GM12878 (cell line): ENCODE data around the gene C1R. TPM values are rescaled to one million over a fixed set of nuclear protein-coding genes. Genes with fewer than 3 reads are reported as not detected.
A peak's percentile ranks its signal among the peaks of the same experiment; 100 is the strongest.

Source experiments
- ASH2L ChIP-seq: fragments of 300-600, 200-600 bp; sonication (generic); IDR thresholded peaks from 2 replicates; pipeline ENCODE4 v1.6.1; 2017; ENCODE audit warnings: low read depth, mild to moderate bottlenecking, borderline replicate concordance
- BMI1 ChIP-seq: fragments of 450-650 bp; IDR thresholded peaks from 2 replicates; pipeline ENCODE4 v1.6.1; 2016; ENCODE audit warnings: mild to moderate bottlenecking, moderate library complexity, borderline replicate concordance
- CBFB ChIP-seq: IDR thresholded peaks from 2 replicates; pipeline ENCODE4 v1.6.1; 2016; ENCODE audit warnings: antibody characterized with exemption, low read depth
- FOS ChIP-seq: IDR thresholded peaks from 3 replicates; pipeline ENCODE4 v1.6.1; 2011; ENCODE audit warnings: borderline replicate concordance; ENCODE audit not compliant: insufficient read length; ENCODE audit errors: extremely low read depth
- GATAD2B ChIP-seq: fragments of 450-650 bp; conservative IDR thresholded peaks from 2 replicates; pipeline ENCODE4 v1.6.1; 2017; ENCODE audit warnings: low read depth, mild to moderate bottlenecking, moderate library complexity
- IKZF2 ChIP-seq, 2 experiments: fragments of 450-650 bp; IDR thresholded peaks; 2 replicates each; pipeline ENCODE4 v1.6.1; 2017; ENCODE audit warnings: mild to moderate bottlenecking in 2 of 2, moderate library complexity in 2 of 2
- KAT2A ChIP-seq: conservative IDR thresholded peaks from 2 replicates; pipeline ENCODE4 v1.6.1; 2011; ENCODE audit warnings: low read depth, low read length; ENCODE audit not compliant: control insufficient read depth
- MEF2B ChIP-seq: fragments of 450-650 bp; IDR thresholded peaks from 2 replicates; pipeline ENCODE4 v1.6.1; 2018; ENCODE audit warnings: mild to moderate bottlenecking, moderate library complexity; ENCODE audit not compliant: partially characterized antibody, poor library complexity, severe bottlenecking
- NR2C2 ChIP-seq: IDR thresholded peaks from 2 replicates; pipeline ENCODE4 v1.6.1; 2011; ENCODE audit warnings: borderline replicate concordance, low read depth; ENCODE audit not compliant: control insufficient read depth, insufficient read length
- POLR2AphosphoS5 ChIP-seq: IDR thresholded peaks from 2 replicates; pipeline ENCODE4 v1.6.1; 2011; ENCODE audit warnings: mild to moderate bottlenecking, low read length, inconsistent platforms
- RFX5 ChIP-seq: IDR thresholded peaks from 2 replicates; pipeline ENCODE4 v1.6.1; 2011; ENCODE audit warnings: low read depth, low read length, improper control_type of control experiment
- SMAD5 ChIP-seq: IDR thresholded peaks from 2 replicates; pipeline ENCODE4 v1.6.1; 2016; ENCODE audit warnings: antibody characterized with exemption, low read depth
- SREBF2 ChIP-seq: IDR thresholded peaks from 2 replicates; pipeline ENCODE4 v1.6.1; 2012; ENCODE audit warnings: mild to moderate bottlenecking, low read length
- TCF7 ChIP-seq: IDR thresholded peaks from 2 replicates; pipeline ENCODE4 v1.6.1; 2014; ENCODE audit warnings: antibody characterized with exemption, borderline replicate concordance
- polyA plus RNA-seq, 11 experiments: library from polyadenylated mRNA; depleted of rRNA in 4 of 11; unstranded in 6 of 11; stranded (reverse) in 5 of 11; fragments of >200 nt; fragmentation: Nextera tagmentation in 4 of 11; fragmentation: Illumina TruSeq in 1 of 11; extraction: Ambion mirVana in 4 of 11; extraction: Trizol in 1 of 11; gene quantifications; 1 replicate in 1 of 11; 2 replicates in 10 of 11; pipeline versions ENCODE4 v1.2.1 to v1.2.3, GENCODE V29; 2011 to 2016; ENCODE audit warnings: inconsistent platforms in 2 of 11, missing spikeins in 2 of 11, low read depth in 1 of 11
- total RNA-seq, 4 experiments: library from RNA; depleted of rRNA in 3 of 4; stranded (reverse); fragments of >200 nt in 3 of 4; fragmentation: Illumina TruSeq in 1 of 4; extraction: Trizol in 1 of 4; gene quantifications; 2 replicates each; pipeline versions ENCODE4 v1.2.1 to v1.2.3, GENCODE V29; 2013 to 2021
- TF ChIP-seq, protein P1 (sequence below): fragments of 450-650 bp; IDR thresholded peaks from 2 replicates; pipeline ENCODE4 v1.6.1; 2017; ENCODE audit warnings: mild to moderate bottlenecking, moderate library complexity
- TF ChIP-seq, protein P2 (sequence below): fragments of 450-650 bp; formaldehyde crosslinking; IDR thresholded peaks from 2 replicates; pipeline ENCODE4 v1.4.0; 2020; ENCODE audit warnings: mild to moderate bottlenecking, moderate library complexity
- TF ChIP-seq, protein P3 (sequence below): fragments of 450-650 bp; IDR thresholded peaks from 2 replicates; pipeline ENCODE4 v1.6.1; 2018; ENCODE audit warnings: borderline replicate concordance, mild to moderate bottlenecking; ENCODE audit not compliant: partially characterized antibody
- TF ChIP-seq, protein P4 (sequence below): IDR thresholded peaks from 2 replicates; pipeline ENCODE4 v1.6.1; 2012; ENCODE audit warnings: low read depth, low read length, improper control_type of control experiment

Gene C1R
- total and polyA plus RNA-seq, 10 of the 15 experiments (the other 5 are each of a cell fraction or from before 2014, with no cell fraction given), result 0.31 to 1.9 (median 0.96) TPM; not detected in 1

DNA sequence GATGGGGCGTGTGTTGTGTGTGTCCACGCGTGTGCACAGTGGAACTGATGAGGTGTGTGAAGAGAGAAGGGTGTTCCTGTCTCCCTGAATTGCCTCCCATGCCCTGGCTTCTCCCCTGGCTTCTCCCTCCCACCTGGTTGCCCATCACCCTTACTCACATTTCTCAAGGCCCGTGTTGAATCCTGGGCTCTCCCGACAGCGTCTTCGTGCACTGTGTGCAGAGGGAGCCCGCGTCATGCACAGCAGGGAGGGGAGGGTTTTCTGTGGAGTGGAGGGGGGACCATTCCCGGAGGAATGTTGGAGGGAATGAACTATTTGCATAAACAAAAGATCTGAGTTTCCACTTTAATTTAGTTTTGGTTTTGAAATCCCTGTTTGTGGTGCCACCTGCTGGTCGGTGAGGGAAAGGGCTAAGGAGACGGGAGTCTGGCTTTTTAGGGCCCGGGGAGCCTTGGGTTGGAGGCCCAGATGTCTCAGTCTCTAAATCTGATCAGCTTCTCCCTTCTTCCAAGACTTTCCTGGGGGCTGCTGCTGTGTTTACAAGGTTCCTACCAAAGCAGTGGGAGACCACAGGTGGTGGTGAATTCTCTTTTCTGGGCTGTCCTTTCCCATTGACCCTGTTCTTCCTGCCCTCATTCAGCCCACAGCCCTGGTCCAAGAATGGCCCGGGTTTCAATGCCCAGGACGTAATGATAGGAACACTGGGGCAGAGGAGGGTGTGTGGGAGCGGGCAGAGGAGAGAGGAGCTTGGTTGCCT lies at the start of gene C1R (continued):
- no peak for TF ChIP-seq GATAD2B
- peak; percentile 89 to 91 for TF ChIP-seq IKZF2 (IDR thresholded peaks at IDR 0.05)
- TF ChIP-seq SREBF2, result no peak
- TF ChIP-seq NR2C2, result no peak
- no peak for TF ChIP-seq CBFB
- no peak for TF ChIP-seq FOS
- TF ChIP-seq SMAD5, result no peak
- TF ChIP-seq, protein P1, sequence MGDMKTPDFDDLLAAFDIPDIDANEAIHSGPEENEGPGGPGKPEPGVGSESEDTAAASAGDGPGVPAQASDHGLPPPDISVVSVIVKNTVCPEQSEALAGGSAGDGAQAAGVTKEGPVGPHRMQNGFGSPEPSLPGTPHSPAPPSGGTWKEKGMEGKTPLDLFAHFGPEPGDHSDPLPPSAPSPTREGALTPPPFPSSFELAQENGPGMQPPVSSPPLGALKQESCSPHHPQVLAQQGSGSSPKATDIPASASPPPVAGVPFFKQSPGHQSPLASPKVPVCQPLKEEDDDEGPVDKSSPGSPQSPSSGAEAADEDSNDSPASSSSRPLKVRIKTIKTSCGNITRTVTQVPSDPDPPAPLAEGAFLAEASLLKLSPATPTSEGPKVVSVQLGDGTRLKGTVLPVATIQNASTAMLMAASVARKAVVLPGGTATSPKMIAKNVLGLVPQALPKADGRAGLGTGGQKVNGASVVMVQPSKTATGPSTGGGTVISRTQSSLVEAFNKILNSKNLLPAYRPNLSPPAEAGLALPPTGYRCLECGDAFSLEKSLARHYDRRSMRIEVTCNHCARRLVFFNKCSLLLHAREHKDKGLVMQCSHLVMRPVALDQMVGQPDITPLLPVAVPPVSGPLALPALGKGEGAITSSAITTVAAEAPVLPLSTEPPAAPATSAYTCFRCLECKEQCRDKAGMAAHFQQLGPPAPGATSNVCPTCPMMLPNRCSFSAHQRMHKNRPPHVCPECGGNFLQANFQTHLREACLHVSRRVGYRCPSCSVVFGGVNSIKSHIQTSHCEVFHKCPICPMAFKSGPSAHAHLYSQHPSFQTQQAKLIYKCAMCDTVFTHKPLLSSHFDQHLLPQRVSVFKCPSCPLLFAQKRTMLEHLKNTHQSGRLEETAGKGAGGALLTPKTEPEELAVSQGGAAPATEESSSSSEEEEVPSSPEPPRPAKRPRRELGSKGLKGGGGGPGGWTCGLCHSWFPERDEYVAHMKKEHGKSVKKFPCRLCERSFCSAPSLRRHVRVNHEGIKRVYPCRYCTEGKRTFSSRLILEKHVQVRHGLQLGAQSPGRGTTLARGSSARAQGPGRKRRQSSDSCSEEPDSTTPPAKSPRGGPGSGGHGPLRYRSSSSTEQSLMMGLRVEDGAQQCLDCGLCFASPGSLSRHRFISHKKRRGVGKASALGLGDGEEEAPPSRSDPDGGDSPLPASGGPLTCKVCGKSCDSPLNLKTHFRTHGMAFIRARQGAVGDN, result no peak
- TF ChIP-seq BMI1, result no peak
- TF ChIP-seq KAT2A, result no peak
- TF ChIP-seq, protein P2, sequence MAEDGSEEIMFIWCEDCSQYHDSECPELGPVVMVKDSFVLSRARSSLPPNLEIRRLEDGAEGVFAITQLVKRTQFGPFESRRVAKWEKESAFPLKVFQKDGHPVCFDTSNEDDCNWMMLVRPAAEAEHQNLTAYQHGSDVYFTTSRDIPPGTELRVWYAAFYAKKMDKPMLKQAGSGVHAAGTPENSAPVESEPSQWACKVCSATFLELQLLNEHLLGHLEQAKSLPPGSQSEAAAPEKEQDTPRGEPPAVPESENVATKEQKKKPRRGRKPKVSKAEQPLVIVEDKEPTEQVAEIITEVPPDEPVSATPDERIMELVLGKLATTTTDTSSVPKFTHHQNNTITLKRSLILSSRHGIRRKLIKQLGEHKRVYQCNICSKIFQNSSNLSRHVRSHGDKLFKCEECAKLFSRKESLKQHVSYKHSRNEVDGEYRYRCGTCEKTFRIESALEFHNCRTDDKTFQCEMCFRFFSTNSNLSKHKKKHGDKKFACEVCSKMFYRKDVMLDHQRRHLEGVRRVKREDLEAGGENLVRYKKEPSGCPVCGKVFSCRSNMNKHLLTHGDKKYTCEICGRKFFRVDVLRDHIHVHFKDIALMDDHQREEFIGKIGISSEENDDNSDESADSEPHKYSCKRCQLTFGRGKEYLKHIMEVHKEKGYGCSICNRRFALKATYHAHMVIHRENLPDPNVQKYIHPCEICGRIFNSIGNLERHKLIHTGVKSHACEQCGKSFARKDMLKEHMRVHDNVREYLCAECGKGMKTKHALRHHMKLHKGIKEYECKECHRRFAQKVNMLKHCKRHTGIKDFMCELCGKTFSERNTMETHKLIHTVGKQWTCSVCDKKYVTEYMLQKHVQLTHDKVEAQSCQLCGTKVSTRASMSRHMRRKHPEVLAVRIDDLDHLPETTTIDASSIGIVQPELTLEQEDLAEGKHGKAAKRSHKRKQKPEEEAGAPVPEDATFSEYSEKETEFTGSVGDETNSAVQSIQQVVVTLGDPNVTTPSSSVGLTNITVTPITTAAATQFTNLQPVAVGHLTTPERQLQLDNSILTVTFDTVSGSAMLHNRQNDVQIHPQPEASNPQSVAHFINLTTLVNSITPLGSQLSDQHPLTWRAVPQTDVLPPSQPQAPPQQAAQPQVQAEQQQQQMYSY (CRISPR knock-in tag), result no peak
- no peak for TF ChIP-seq POLR2AphosphoS5
- no peak for TF ChIP-seq TCF7
- TF ChIP-seq, protein P3, sequence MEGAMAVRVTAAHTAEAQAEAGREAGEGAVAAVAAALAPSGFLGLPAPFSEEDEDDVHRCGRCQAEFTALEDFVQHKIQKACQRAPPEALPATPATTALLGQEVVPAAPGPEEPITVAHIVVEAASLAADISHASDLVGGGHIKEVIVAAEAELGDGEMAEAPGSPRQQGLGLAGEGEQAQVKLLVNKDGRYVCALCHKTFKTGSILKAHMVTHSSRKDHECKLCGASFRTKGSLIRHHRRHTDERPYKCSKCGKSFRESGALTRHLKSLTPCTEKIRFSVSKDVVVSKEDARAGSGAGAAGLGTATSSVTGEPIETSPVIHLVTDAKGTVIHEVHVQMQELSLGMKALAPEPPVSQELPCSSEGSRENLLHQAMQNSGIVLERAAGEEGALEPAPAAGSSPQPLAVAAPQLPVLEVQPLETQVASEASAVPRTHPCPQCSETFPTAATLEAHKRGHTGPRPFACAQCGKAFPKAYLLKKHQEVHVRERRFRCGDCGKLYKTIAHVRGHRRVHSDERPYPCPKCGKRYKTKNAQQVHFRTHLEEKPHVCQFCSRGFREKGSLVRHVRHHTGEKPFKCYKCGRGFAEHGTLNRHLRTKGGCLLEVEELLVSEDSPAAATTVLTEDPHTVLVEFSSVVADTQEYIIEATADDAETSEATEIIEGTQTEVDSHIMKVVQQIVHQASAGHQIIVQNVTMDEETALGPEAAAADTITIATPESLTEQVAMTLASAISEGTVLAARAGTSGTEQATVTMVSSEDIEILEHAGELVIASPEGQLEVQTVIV, result no peak
- TF ChIP-seq, protein P4, sequence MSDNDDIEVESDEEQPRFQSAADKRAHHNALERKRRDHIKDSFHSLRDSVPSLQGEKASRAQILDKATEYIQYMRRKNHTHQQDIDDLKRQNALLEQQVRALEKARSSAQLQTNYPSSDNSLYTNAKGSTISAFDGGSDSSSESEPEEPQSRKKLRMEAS, result no peak
- no peak for TF ChIP-seq ASH2L
- no peak for TF ChIP-seq MEF2B
- TF ChIP-seq RFX5, result no peak
